Activated effector memory CD4-positive, alpha-beta T cell treated with Interleukin-2 at 50 U/mL for 16 hours (primary cell): ENCODE measurements around the gene FAR1.
A peak's percentile ranks its signal among the peaks of the same experiment; 100 is the strongest.
"Not testable (repeated sequence)": the region's sequence is repeated elsewhere in the genome, so short reads cannot be mapped to it uniquely, and the experiment has no call there.

Experiments used
- DNase-seq: peaks from one replicate; pipeline ENCODE4 v3.0.0-alpha.2; 2020

Gene FAR1

GRCh38 chr11:13718394-13718793 is 49.9 kb downstream of the FAR1 start:
- DNase-seq = no peak

- DNase-seq = no peak
Measured at GRCh38 chr11:13720940-13721339, 52.5 kb downstream of the FAR1 start.

DNA sequence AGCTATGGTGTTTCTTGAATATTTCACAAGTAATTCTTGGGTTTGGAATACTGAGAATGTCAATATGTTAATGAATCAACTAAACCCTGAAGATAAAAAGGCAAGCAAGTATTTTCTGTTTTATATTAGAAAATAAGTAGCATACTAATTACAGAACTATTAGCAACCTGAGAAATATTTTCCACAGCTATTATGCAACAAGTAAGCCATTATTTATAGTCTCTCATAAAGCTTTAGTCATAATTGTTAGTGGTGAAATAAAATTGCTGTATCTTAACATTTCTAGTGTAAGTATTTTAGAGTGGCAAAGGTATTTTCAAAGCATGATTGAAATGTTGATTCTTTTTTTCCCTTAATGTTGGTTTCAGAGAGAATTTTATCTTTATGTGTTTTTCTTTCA is 53.3 kb downstream of the FAR1 start:
- no peak for DNase-seq

GRCh38 chr11:13726456-13726855 is 58.0 kb downstream of the FAR1 start:
- no peak for DNase-seq

DNA sequence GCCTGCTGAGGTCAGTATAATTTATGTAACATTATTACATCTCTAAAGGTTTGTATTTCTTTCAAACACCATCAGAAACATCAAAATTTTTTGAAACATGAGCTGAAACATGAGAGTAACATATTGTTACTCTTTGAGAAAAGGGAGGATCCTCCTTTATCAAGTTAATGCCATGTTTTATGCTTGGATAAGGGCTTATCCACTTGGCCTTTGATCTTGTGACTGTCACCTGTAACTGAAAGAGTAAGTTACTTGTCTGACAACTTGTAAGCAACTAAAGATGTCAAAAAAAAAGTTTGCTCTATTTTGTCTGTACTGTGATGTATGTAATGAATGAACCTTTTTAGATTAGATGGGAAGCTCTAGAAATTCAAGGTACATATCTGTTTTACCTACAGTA is 59.6 kb downstream of the FAR1 start:
- DNase-seq = no peak

DNA sequence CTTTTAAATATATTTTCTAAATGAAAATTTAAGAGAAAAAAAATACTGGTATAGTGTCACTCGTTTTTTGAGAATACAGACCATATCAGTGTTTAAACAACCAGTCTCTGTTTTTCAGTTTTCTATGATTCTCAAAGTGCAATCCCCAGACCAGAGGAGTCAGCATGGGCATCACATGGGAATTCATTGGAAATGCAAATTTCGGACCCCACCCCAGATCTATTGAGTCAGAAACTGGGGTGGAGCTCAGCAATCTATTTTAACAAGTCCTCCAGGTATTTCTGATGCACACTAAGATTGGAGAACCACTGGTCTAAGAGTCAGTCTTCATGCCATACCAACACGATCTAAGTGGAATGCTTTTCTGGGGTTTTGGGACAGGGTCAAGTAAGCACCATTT is 66.1 kb downstream of the FAR1 start:
- DNase-seq = no peak

DNA sequence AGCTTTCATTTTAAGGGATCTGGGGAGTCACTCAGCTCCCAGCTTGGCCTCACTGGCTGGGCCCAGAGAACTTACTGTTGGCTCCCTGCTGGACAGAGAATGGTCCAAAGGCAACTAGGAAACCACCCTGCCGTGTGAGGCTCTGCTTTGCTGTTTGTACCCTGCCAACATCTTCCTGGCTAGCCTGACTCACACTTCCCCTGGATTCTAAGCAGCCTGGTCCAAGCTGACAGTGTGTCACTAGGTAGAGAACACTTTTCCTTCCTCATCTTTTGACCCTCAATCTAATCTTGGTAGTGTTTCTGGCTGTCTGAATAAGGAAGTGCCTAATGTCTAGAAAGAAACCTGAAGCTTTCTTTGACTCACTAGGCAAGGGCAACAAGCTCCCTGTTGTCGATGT is 76.7 kb downstream of the FAR1 start:
- DNase-seq = no peak

- not testable (repeated sequence) for DNase-seq
Measured at GRCh38 chr11:13753316-13753715, 84.8 kb downstream of the FAR1 start.

GRCh38 chr11:13759050-13759449 is 90.6 kb downstream of the FAR1 start:
- DNase-seq = no peak

DNA sequence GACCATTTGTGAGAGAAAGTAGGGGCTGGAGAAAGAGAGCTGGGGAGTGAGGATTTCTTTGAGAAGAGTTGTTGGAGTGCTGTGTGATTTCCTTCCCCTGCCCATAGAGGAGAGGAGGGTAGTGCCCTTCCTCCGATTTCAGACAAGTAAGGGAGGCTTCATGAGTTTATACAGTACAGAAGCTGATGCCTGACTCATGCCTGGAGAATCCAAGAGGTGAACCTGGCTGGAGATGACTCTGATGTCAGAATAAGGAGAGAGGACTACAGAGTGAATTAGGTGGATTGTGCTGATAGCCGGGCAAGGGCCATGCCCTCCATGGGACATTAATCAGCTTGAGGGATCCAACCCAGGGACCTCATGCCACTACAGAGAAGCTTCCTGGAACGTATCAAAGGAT is 91.6 kb downstream of the FAR1 start:
- DNase-seq = no peak

- no peak for DNase-seq
Measured at GRCh38 chr11:13761250-13761649, 92.8 kb downstream of the FAR1 start.

DNA sequence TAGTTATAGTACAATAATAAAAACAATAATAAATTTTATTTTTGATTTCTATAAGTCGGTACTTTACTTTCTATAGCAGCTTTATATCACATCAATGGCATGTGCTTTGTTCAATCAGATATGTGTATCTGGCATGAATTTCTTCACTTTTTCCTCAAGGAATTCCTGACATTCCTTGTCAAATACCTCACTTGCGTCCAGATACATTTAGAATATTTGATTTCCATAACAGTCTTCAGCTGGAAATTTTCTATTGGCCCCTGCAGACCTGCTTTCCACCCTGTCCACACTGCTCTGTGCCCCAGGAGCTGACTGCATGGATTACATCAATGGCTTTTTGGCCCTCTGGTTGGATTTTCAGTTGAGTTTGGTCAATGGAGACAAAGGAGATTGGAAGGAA is 93.2 kb downstream of the FAR1 start:
- no peak for DNase-seq

DNA sequence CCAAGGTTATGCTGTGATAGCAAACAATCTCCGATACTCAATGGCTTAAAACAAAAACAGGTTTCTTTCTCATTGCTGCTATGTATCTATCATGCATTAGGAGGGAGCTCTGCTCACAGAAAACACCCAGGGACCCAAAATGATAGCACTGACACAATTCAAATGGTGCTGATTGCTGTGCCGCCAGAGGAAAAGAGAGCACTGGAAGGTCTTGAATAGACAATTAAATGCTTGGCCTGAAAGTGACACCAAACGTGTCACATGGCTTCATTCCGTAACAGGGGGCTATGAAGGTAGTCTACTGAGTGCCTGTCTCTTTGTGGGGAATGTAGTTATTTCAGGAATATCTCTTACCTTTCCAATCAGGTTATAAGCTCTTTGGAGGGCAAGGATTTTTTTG is 94.2 kb downstream of the FAR1 start:
- no peak for DNase-seq

- no peak for DNase-seq
Measured at GRCh38 chr11:13763341-13763740, 94.9 kb downstream of the FAR1 start.

GRCh38 chr11:13765886-13766285 is 97.4 kb downstream of the FAR1 start:
- no peak for DNase-seq

- no peak for DNase-seq
Measured at GRCh38 chr11:13767471-13767870, 99.0 kb downstream of the FAR1 start.

DNA sequence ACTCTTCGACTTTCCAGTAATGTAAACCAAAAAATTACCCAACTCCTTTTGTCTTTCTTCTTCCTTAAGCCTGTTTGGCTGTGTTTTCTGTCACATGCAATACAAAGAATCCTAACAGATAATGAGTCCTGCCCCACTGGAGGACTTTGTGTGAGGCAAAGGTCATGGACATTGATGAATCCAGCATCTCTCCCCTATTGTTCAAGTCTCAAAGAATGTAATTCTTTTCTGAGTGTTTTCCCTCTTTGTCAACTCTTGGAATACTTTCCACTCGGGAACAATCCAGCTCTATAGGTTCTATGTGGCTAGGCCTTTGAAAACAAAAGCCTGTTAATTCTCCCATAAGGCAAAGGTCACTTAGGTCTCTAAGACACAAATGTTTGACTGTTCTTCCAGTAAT is 100.7 kb downstream of the FAR1 start:
- DNase-seq = no peak

GRCh38 chr11:13771151-13771550 is 102.7 kb downstream of the FAR1 start:
- DNase-seq = no peak

DNA sequence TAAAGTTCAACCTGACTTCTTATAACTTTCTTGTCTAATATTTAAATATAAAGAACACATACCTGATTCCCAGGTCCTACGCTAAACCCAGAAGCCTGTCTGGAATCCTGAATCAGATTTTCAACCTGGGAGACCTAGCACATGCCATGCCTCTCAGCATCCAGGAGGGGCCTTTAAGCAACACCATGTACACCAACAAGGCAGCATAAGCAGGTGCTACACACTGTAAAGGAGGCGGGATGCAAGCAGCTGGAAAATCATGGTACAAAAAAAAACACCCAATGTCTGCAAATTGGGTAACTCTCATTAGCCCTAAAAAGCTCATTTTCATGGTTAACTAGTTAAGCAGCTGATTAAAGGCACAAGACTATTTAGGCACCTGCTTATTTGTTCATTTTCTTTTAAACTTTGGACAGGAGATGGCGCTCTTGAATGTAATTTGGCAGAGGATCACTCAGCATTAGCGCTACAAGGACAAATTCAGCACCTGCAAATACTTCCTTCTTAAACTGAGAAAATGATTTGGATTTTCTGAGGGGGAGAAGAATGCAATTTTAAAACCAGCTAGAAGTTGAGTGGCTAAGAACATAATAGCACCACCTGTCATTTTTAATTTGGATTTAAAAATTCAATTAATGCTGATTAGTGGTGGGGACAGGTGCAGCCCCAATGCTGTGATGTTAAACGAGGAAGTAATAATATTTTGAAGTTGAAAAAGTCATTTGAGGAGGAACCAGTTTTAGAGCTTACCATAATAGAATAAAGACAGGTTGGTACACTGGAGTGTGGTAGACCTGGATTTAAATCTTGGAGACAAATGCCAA is 104.0 kb downstream of the FAR1 start:
- no peak for DNase-seq

DNA sequence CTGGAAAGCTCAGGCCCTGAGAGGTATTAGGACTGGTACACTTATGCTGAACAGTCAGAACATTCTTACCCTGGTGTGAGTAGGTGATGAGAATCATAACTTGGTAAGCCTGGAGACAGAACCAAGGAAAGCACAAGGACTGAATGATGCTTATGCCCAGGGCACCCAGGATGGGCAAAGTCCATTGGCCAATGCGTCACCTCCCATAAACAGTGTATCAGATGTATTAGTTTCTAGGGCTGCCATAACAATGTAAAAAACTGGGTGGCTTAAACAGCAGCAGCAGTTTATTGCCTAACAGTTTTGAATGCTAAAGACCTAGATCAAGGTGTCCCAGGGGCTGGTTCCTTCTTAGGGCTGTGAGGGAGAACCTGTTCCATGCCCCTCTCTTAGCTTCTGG is 107.0 kb downstream of the FAR1 start:
- no peak for DNase-seq

- peak; percentile 29 for DNase-seq
Measured at GRCh38 chr11:13776134-13776815, 107.8 kb downstream of the FAR1 start.

- DNase-seq = no peak
Measured at GRCh38 chr11:13777341-13777985, 109.0 kb downstream of the FAR1 start.

DNA sequence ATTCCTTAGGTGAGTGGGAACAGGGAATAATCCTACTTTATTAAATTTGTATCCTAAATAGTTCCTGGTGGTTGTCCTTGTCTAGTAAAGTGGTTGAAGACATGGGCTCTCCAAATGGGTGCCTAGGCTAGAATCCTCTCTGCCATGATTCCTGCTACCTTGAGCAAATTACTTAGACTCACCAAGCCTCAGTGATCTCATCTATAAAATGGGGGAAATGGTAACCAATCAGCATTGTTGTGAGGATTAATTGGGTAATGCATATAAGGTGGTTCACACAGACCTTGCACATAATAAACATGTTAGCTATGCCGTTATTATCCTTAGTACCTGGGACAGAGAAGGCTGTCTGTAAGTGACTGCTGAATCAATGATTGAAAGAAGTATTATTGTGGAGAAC is 109.9 kb downstream of the FAR1 start:
- no peak for DNase-seq

- DNase-seq = no peak
Measured at GRCh38 chr11:13781153-13781552, 112.7 kb downstream of the FAR1 start.
